Inflammatory macrophage (primary cell): ENCODE results near the gene TMEM270.
"Not testable (repeated sequence)": the region's sequence is repeated elsewhere in the genome, so short reads cannot be mapped to it uniquely, and the experiment has no call there.

Experiments
- DNase-seq, 2 donors: peaks; one replicate each; pipeline ENCODE4 v3.0.0-alpha.2; 2020 to 2022

TMEM270 gene

DNA sequence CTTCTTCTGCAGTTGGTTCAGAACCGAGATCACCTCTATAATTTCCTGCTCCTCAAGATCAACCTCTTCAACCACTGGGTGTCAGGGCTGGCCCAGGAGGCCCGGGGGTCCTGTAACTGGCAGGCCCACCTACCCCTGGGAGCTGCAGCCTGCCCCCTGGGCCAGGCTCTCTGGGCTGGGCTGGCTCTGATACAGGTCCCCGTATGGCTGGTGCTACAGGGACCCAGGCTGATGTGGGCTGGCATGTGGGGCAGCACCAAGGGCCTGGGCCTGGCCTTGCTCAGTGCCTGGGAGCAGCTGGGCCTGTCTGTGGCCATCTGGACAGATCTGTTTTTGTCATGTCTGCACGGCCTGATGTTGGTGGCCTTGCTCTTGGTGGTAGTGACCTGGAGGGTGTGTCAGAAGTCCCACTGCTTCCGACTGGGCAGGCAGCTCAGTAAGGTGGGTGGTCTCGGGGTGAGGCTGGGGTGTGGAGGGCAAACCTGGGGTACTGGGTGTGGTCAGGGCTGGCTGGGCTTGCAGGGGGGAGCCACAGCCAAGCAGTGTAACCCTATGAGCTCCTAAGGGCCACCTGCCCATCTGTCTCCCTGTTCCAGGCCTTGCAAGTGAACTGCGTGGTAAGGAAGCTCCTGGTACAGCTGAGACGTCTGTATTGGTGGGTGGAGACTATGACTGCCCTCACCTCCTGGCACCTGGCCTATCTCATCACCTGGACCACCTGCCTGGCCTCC lies 4.2 kb downstream of the TMEM270 start:
- no peak for DNase-seq

DNA sequence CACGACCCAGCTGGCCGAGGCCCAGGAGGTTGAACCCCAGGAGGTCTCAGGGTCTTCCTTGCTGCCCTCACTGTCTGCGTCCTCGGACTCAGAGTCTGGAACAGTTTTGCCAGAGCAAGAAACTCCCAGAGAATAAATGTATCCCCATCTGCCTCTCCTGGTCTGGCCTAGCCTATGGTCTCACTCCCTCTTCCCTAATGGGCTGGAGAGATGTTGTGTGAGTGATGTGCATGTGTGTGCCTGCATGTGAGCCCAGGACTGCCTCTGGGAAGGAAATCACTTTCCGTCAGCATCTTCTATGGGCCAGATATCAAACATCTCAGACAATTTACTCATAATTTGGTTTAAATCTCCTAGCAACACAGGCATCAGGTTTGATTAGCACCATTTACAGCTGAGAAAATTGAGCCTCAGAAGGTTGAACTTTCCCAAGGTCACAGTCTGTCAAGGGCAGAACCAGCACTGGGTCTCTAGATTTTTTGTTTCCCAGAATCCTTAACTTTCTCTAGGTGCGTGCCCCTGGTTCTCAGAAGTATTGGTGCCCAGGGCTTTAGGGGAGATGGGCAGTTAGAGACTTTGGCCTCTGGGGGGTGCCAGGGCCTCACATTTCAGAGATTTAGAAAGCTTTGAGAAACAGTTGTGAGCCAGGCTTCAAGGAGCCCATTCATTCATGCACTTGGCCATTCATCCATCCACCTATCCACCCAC lies 4.9 kb downstream of the TMEM270 start:
- peak; percentile 70 to 71 for DNase-seq

DNA sequence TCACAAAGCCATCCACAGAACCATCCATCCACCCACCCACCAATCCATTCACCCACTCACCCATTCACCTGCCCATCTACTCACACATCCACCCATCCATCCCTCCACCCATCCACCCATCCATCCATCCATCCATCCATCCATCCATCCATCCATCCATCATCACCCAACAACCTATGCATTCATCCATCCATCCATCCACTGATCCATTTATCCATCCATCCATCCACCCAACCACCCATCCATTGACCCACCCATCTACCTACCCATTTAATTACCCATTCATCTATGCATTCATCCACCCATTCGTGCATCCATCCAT lies 5.4 kb downstream of the TMEM270 start:
- DNase-seq = no peak

DNA sequence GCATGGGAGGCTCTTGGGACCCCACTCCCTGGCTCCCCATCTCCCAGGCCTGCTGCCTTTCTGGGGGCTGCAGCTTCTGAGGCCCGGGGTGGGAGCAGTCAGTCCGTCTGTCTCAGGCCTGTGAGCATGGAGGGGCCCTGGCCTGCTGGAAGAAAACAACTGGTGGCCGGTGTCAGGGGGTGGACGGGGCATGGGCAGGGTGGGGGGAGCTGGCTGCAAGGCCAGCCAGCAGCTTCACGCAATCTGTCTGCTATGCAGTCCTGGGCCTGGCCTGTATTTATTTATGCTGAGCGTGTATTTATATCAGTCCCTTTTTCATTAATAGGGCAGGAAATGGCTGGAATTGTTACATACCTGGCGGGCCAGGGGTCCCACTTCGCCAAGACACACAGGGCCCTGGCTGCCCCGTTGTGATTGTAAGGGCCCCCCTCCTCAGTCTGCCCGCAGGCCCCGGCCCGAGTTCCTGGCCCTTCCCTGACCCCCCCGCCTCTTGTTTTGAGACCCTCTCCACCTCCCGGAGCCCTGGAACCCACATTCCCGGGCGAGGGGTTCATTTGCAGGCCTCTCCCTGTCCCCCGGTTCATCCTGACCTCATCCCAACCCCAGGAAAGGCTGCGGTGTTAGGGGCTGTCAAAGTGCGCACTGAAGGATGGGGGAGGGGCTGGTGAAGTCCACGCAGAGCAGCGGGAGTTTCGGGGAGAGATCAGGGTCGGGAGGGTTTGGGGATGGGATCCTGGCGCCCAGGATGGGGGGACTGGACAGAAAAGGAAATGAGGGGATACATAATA lies 8.2 kb downstream of the TMEM270 start:
- no peak for DNase-seq

DNA sequence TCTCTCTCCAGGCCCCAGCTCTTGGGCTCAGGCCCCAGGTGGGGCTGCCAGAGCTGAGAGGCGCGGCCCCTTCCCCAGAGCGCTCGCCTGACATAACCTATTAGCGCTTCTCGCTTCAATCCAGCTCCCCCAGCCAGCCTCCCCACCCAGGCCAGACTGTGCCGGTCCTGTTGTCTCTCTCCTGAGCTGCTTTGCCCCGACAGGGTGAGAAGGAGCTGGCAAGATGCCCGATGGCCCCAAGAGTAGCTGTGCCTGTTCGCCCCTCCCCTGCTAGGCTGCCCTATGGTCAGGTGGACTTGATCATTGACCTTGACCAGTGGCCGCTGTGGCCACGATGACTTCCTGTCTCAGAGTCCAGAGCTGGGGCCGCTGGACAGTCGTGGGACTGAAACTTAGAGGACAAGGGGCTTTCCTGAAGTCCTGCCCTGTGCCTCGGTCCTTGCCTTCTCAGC lies 9.1 kb downstream of the TMEM270 start:
- no peak for DNase-seq

DNA sequence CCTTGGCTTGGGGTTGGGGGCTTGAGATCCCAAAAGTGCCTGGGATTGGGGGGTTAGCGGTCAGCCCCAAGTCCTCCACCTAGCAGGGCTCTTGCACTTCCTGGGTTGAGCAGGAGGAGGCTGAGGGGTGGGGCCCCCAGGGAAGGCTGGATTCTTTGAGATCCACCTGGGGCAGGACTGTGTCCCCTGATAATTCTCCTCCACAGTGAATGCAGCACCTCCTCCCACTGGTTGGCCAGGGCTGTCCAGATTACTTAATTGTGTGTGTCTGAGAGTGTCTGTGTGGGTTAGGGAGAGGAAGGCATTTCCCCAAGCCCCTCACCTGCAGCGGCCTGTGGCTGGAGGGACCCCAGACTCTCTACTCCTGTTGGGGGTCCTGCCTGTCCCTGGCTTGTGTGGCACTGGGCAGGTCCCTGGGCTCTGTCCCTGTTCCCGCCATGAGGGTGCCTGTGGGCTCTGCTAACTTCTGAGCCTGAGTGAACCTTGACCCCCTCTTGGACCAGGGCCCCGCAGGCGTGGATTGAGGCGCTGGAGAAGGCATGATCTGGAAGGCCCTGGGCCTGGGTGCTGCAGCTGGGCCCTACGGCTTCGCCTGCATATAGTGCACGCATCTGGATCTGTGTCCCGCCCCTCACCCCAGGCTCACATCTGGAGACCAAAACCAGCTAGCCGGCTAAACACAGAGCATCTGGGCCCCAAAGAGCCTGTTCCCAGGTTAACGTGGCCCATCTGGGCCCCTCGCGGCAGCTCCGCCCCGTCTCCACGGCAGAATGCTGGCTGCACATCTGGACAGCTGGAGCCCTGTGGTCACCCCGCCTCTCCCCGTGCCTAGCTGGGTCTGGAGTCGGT lies 10.4 kb downstream of the TMEM270 start:
- DNase-seq = no peak

DNA sequence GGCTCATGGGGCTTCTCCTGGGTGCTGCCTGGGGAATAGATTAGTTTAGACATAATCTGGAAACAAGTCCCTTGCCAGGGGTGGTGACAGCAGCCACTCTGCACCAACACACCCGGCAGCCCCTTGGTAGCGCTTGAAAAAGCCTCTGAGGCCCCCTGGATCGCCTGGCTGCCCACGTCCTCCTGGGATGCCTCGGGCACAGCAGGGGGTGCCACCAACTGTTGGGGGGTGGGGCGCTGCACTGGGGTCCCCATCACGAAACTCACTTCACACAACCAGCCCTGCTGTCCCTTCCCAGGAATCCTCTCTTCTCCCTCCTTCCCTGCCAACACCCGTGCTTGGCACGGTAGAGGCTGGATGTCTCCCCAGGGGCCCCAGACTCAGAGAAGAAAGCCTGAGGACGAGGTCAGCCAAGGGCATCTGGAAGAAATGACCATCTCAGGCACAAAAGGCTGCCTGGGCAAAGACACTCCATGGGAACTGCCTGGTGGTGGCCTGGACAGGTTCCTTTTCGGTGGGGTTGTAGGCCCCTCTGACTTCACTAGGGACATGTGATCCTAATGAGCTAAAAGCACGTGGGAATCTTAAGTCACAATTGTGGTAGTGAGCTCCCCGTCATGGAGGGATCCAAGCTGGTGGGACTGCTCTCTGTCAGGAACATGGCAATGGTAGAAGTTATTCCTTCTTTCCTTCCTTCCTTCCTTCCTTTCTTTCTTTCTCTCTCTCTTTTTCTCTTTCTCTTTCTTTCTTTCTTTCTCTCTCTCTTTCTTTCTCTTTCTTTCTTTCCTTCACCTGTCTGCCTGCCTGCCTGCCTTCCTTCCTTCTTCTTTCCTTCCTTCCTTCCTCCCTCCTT lies 11.3 kb downstream of the TMEM270 start:
- no peak for DNase-seq

DNA sequence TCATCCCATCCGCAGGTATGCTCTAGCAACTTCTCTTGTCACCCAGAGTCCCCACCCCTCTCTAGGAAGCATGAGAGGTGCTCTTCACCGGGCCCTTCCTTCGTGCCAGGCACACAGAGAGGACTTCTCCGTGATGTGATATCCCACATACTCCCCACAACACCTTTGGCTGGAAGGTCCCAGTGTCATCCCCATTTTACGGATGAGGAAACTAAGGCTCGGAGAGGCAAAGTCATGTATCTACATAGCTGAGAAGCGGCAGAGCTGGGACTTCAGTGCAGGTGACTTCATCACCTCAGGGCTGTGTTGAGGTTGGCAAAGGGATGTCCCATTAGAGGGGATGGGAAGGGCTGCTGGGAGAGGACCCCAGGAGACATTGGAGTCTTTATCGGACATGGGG lies 15.4 kb downstream of the TMEM270 start:
- DNase-seq = no peak

DNA sequence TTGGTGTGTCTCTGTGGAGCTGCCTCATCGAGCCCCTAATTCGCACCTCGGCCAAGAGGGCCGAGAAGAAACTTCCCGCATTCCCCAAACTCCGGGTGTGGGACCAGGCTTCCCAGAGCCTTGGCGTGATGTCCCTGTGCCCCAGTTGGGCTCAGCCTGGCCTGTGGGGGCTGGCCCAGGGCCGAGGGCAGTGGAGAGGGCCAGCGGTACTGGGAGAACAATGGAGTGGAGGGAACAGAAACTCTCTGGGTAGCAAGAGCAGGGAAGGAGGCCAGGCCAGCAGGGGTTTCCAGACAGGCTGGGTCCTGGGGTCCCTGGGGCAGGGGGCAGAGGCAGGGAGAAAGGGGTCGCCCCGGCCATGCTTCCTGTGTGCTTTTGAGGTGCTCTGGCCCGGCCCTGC lies 16.0 kb downstream of the TMEM270 start:
- no peak for DNase-seq

DNA sequence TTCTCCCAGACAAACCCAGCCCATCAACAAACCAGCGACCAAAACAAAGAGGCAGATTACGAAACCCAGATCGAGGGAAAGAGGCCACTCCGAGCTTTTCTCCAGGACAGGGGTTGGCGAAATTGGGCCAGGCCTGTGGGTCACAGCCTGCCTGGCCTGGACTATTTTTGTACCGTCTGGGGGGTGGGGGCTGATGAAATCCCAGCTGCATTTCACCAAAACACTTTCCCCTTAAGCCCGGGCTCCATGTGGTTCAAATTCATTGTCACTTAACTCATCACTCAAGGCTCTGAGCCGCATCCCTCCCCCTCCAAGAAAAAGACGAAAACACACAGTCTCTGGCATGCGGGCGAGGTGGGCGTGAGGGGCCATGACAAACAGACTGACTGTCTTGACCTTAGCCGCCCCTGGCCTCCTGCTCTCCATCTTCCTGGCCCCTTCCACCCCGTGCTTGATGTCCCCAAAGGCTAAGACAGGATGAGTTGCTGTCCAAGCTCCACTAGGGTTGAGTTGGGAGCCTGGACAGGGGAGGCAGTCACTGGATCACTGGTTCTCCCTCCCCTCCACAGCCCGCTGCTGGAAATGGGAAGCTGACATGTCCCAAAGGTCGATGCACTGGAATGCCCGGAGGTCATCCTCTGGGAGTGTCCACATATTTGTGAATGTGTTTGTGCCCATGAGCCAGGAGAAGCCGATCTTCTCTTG lies 19.2 kb downstream of the TMEM270 start:
- no peak for DNase-seq

DNA sequence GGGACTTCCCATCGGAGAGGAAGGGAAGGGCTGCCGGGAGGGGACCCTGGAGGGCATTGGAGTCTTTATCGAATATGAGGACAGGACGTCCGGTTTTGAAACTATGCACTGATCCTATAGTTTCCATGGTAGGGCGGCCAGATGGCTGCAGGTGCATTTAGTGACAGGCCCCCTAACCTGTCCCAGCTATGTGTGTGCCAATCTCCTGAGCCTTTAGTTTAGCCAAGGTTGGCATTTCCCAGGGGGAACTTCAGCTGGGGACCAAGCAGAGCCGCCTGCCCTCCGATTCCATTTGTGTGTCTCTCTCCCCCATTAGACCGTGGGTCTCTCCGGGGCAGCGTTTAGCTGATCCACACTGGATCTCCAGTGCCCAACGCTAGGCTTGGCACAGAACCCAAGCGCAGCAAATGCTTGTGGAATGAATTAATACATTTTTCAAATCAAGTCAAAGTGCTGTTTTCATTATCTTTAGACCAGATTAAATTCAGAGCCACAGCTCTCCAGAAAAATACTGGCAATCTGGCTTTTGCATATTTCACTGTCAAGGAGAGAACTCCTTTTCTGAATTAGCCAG lies 19.9 kb downstream of the TMEM270 start:
- no peak for DNase-seq

DNA sequence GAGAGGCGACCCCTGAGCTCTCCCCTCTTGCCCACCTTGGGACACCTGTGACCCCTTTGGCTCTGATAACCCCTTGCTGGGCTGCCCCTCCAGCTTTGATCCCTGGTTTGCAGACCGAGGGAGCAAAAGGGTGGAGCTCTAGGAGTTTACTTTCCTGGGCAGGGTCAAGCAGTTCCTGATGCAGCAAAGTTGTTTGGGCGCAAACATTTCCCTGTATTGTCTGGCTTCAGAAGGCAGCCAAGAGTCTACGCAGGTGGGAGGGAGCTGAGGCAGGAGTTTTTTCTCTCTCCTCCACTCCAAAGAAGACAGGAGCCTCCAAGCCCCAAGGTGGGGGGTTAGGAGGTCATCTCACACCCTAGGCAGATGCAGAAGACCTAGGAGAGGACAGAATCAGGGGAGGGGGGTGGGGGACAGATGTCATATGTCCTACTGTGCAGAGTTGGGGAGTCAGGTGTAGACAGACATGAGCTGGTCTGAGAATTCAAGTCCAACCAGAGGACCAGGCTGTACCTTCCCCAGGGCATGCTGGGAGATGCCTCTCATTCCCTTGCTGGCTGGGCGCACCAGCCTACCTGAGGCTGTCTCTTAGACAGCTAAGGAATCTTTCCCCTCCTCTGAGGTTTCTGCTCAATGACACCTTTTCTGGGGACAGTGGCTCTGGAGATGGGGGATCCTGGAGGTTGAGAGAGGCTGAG lies 20.5 kb downstream of the TMEM270 start:
- no peak for DNase-seq

DNA sequence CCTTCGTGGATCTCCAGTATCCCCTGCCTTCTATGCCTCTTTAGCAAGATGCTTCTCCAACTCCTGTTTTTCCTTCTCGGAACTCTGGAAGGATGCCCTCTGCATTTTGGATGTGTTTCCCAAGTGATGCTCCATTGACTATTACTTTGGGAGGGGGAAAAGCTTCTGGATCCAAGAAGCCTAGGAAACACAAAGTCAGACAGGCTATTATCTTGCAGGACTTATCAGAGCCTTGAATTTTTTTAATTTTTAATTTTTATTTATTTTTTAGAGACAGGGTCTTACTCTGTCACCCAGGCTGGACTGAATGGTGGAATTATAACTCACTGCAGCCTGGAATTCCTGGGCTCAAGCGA lies 21.1 kb downstream of the TMEM270 start:
- no peak for DNase-seq

DNA sequence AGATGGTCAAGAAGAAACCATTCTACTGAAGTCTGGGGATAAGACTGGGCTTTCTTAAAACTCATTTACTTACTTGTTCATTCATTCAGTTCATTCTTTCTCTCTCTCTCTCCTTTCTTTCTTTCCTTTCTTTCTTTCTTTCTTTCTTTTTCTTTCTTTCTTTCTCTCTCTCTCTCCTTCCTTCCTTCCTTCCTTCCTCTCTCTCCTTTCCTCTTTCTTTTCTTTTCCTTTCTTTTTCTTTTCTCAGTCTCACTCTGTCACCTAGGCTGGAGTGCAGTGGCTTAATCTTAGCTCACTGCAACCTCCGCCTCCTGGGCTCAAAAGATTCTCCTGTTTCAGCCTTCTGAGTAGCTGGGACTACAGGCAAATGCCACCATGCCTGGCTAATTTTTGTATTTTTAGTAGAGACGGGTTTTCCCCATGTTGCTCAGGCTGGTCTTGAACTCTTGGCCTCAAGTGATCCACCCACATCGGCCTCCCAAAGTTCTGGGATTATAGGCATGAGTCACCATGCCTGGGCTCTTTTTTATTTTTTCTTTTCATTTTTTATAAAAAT lies 24.0 kb downstream of the TMEM270 start:
- not testable (repeated sequence) for DNase-seq

DNA sequence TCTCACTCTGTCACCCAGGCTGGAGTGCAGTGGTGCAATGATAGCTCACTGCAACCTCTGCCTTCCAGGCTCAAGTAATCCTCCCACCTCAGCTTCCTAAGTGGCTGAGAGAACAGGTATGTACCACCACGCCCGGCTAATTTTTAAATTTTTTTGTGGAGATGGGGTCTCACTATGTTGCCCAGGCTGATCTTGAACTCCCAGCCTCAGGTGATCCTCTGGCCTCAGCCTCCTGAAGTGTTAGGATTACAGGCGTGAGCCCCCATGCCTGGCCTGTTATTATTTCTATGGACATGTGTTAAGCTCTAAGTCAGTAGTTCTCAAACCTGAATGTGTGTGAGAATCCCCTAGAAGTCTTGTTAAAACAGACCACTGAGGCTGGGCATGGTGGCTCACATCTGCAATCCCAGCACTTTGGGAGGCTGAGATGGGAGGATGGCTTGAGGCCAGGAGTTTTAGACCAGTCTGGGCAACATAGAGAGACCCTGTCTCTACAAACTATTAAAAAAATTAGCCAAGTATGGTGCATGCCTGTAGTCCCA lies 24.5 kb downstream of the TMEM270 start:
- DNase-seq = no peak

DNA sequence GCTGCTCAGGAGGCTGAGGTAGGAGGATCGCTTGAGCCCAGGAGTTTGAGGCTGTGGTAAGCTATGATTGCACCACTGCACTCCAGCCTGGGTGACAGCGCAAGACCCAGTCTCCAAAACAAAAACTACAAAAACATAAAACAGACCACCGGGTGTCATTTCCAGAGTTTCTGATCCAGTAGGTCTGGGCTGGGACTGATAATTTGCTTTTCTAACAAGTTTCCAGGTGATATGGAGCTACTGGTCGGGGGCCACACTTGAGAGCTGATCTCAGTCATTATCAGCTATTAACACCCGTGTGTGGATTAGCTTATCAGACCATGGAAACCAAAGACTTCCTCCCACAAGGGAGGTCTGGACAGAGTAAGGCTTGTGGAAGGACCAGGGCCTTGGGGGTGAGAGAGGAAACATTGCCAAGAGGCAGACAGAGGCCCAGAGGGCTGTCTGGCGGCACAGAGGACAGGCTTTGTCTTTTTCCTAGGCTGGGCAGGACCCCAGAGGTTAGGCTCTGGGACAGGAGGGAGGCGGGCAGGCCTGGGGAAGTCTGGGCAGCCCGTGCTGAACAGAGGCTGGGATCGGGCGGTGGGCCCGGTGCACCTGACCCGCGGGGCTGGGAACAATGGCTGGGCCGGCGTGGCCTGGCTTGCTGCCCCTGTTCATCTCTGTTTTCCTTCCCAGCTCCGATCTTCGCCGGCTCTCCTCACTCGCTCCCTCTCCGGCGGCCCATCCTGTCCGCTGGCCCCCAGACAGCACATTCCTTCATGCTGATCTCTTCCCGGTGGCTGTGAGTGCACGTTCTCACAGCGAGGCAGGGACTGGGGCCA lies 25.2 kb downstream of the TMEM270 start:
- DNase-seq = no peak

DNA sequence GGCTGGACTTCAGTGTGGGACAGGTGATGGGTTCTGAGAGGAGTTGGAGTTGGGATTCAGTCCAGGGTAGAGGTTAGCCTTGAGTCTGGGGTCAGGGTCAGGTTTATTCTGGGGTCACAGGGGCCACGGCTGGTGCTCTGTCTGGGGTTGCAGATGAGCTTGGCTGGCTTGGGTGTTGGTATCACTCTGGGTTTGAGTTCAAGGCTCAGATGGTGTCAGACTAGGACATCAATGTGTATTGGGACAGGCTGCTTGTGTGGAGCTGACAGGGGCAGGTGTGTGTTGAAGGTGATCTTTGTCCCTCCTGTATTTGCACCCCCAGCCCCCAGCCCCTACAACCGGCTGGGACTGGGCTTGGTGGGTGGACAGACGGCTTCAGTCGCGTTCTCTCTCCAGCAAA lies 26.8 kb downstream of the TMEM270 start:
- no peak for DNase-seq

DNA sequence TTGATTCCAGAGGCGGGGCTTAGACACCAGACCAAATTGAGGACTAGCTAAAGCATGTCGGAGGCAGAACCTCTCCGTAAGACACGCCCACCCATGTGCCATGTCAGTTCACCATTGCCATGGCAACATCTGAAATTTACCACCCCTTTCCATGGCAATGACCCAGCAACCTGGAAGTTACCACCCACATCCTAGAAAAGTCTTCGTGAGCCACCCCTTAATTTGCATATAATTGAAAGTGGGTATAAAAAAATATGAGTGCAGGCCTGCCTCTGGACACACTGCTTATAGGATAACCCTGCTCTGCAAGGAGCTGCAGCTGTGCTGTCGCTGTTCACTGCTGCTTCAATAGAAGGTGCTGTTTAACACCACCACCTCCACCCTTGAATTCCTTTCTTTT lies 28.0 kb downstream of the TMEM270 start:
- DNase-seq = peak; percentile 28 to 29
